Liver (tissue), 9 donors: ENCODE data around the gene RPH3AL. TPM values are rescaled to one million over a fixed set of nuclear protein-coding genes. Genes with fewer than 3 reads are reported as not detected.

ENCODE experiments used
- DNase-seq: peaks from one replicate; pipeline ENCODE4 v3.0.0-alpha.2; 2017; ENCODE audit warnings: low spot score
- H3K27ac ChIP-seq, 2 donors: one replicate each; pipeline ENCODE4 v1.7.0; 2013; ENCODE audit warnings: inconsistent platforms in 2 of 2, low read length in 2 of 2, control low read depth in 1 of 2, low read depth in 1 of 2, mild to moderate bottlenecking in 1 of 2
- H3K27me3 ChIP-seq, 4 donors: one replicate each; pipeline versions ENCODE4 v1.6.1 to v1.7.0; 2013; ENCODE audit warnings: low read length in 3 of 4, inconsistent platforms in 1 of 4, mild to moderate bottlenecking in 1 of 4, moderate library complexity in 1 of 4; ENCODE audit not compliant: control insufficient read depth in 4 of 4, insufficient read depth in 4 of 4
- H3K36me3 ChIP-seq, 4 donors: one replicate each; pipeline versions ENCODE4 v1.6.1 to v1.7.0; 2013; ENCODE audit warnings: low read length in 3 of 4, mild to moderate bottlenecking in 3 of 4, low read depth in 1 of 4, moderate library complexity in 1 of 4; ENCODE audit not compliant: control insufficient read depth in 4 of 4, insufficient read depth in 3 of 4
- H3K4me1 ChIP-seq, 4 donors: one replicate each; pipeline versions ENCODE4 v1.6.1 to v1.7.0; 2013; ENCODE audit warnings: low read length in 3 of 4, mild to moderate bottlenecking in 3 of 4, moderate library complexity in 1 of 4; ENCODE audit not compliant: control insufficient read depth in 4 of 4, insufficient read depth in 4 of 4
- H3K4me3 ChIP-seq, 3 donors: one replicate each; pipeline versions ENCODE4 v1.6.1 to v1.7.0; 2013; ENCODE audit warnings: low read length in 3 of 3, control low read depth in 1 of 3, low read depth in 1 of 3, mild to moderate bottlenecking in 1 of 3
- H3K9ac ChIP-seq, 2 donors: one replicate each; pipeline ENCODE4 v1.7.0; 2013; ENCODE audit warnings: low read length in 2 of 2, mild to moderate bottlenecking in 2 of 2, moderate library complexity in 2 of 2, control low read depth in 1 of 2, low read depth in 1 of 2
- H3K9me3 ChIP-seq, 4 donors: one replicate each; pipeline versions ENCODE4 v1.6.1 to v1.7.0; 2013; ENCODE audit warnings: low read length in 3 of 4; ENCODE audit not compliant: control insufficient read depth in 4 of 4
- FOXA1 ChIP-seq: IDR thresholded peaks from 2 replicates; pipeline ENCODE4 v1.6.1; 2016; ENCODE audit warnings: antibody characterized with exemption
- HNF4A ChIP-seq, 2 donors: conservative IDR thresholded peaks; 2 replicates each; pipeline ENCODE4 v1.6.1; 2016; ENCODE audit warnings: antibody characterized with exemption in 2 of 2, mild to moderate bottlenecking in 2 of 2
- JUND ChIP-seq, 2 donors: IDR thresholded peaks; 2 replicates each; pipeline ENCODE4 v1.6.1; 2016; ENCODE audit warnings: antibody characterized with exemption in 2 of 2
- NR2F2 ChIP-seq: IDR thresholded peaks from 2 replicates; pipeline ENCODE4 v1.6.1; 2016; ENCODE audit warnings: antibody characterized with exemption
- RAD21 ChIP-seq, 2 donors: IDR thresholded peaks; 2 replicates each; pipeline ENCODE4 v1.6.1; 2016; ENCODE audit warnings: antibody characterized with exemption in 2 of 2, mild to moderate bottlenecking in 2 of 2
- REST ChIP-seq: IDR thresholded peaks from 2 replicates; pipeline ENCODE4 v1.6.1; 2016; ENCODE audit warnings: antibody characterized with exemption, mild to moderate bottlenecking
- RXRA ChIP-seq, 2 donors: IDR thresholded peaks; 2 replicates each; pipeline ENCODE4 v1.6.1; 2017 to 2018; ENCODE audit warnings: antibody characterized with exemption in 2 of 2, mild to moderate bottlenecking in 1 of 2
- TAF1 ChIP-seq: conservative IDR thresholded peaks from 2 replicates; pipeline ENCODE4 v1.6.1; 2016; ENCODE audit warnings: antibody characterized with exemption, mild to moderate bottlenecking
- YY1 ChIP-seq: IDR thresholded peaks from 2 replicates; pipeline ENCODE4 v1.6.1; 2016; ENCODE audit warnings: antibody characterized with exemption, mild to moderate bottlenecking
- WGBS: extraction: QIAGEN DNeasy Blood & Tissue Kit; methylation state at CpG from one replicate; pipeline ENCODE4 v1.1.7; 2013; 5-methylcytosine and 5-hydroxymethylcytosine counted together
- polyA plus RNA-seq, 2 donors: library from polyadenylated mRNA; stranded (reverse) in 1 of 2; unstranded in 1 of 2; fragments of 200-250 nt in 1 of 2; fragments of >200 nt in 1 of 2; fragmentation: Nextera tagmentation in 1 of 2; extraction: Ambion mirVana in 1 of 2; gene quantifications; one replicate each; pipeline versions ENCODE4 v1.2.1 to v1.2.3, GENCODE V29; 2013 to 2015
- total RNA-seq, 2 donors: library from RNA; depleted of rRNA; stranded (reverse); fragments of >200 nt; gene quantifications; one replicate each; pipeline ENCODE4 v1.2.3, GENCODE V29; 2014
- TF ChIP-seq, protein P1 (sequence below): IDR thresholded peaks from 2 replicates; pipeline ENCODE4 v1.6.1; 2016; ENCODE audit warnings: antibody characterized with exemption
- TF ChIP-seq, protein P2 (sequence below): IDR thresholded peaks from 2 replicates; pipeline ENCODE4 v1.6.1; 2016; ENCODE audit warnings: antibody characterized with exemption
- TF ChIP-seq, protein P3 (sequence below): IDR thresholded peaks from 2 replicates; pipeline ENCODE4 v1.6.1; 2016; ENCODE audit warnings: antibody characterized with exemption
- donor health status: healthy.
- donor health status: healthy.
- donor health status: healthy.
- donor health status: healthy.
- donor health status: healthy.

RPH3AL gene
- total and polyA plus RNA-seq, 4 donors: 8.5 to 52.5 (median 13.9) TPM

GRCh38 chr17:301681-302299, 50.8 kb downstream of the RPH3AL start:
- Histone ChIP-seq H3K27me3 (no peaks in the 10 kb centered on the region), H3K9ac (no peak overlapping the region), H3K27ac (no peak overlapping the region), H3K4me1 (no peaks in the 10 kb centered on the region), H3K4me3 (no peak overlapping the region), H3K36me3 (peaks cover 0 to 19% (median 9%) of the 10 kb centered on the region in 4 donors), H3K9me3 (no peaks in the 10 kb centered on the region)
- 85% methylated on average over 27 of the region's 27 CpGs for WGBS
- TF ChIP-seq NR2F2: no peak
- TF ChIP-seq FOXA1: no peak
- TF ChIP-seq RAD21 (IDR thresholded peaks at IDR 0.05): no peak
- TF ChIP-seq YY1: no peak
- TF ChIP-seq REST: no peak
- TF ChIP-seq RXRA (IDR thresholded peaks at IDR 0.05): no peak
- TF ChIP-seq HNF4A (conservative IDR thresholded peaks at IDR 0.05): no peak
- TF ChIP-seq, protein P1, sequence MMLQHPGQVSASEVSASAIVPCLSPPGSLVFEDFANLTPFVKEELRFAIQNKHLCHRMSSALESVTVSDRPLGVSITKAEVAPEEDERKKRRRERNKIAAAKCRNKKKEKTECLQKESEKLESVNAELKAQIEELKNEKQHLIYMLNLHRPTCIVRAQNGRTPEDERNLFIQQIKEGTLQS: no peak
- TF ChIP-seq TAF1: no peak
- TF ChIP-seq, protein P2, sequence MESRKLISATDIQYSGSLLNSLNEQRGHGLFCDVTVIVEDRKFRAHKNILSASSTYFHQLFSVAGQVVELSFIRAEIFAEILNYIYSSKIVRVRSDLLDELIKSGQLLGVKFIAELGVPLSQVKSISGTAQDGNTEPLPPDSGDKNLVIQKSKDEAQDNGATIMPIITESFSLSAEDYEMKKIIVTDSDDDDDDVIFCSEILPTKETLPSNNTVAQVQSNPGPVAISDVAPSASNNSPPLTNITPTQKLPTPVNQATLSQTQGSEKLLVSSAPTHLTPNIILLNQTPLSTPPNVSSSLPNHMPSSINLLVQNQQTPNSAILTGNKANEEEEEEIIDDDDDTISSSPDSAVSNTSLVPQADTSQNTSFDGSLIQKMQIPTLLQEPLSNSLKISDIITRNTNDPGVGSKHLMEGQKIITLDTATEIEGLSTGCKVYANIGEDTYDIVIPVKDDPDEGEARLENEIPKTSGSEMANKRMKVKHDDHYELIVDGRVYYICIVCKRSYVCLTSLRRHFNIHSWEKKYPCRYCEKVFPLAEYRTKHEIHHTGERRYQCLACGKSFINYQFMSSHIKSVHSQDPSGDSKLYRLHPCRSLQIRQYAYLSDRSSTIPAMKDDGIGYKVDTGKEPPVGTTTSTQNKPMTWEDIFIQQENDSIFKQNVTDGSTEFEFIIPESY: no peak
- TF ChIP-seq JUND (IDR thresholded peaks at IDR 0.05): no peak
- TF ChIP-seq, protein P3, sequence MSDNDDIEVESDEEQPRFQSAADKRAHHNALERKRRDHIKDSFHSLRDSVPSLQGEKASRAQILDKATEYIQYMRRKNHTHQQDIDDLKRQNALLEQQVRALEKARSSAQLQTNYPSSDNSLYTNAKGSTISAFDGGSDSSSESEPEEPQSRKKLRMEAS: no peak
- no peak for DNase-seq

DNA sequence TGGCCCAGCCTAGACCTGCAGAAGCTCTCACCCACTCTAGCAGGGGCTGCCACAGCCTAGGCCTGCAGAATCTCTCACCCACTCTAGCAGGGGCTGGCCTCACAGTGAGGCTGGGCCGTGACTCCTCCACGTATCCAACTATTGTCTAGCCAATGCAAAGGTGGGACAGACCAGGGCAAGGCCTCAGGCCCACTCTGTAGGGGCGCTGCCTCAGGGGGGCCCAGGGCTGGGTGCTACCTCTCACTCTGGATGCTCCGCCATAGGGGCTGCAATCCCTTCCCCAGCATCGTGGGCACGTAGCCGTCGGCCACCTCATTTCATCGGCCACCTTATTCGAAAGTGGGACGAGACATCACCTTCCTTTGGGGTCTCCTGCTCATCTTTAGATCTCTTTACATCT, 51.7 kb downstream of the RPH3AL start:
- H3K36me3 ChIP-seq: peaks cover 0 to 17% (median 7%) of the 10 kb centered on the region in 4 donors
- no peaks in the 10 kb centered on the region for H3K9me3 ChIP-seq
- 97% methylated on average over 11 of the region's 11 CpGs for WGBS
- H3K4me1 ChIP-seq: no peaks in the 10 kb centered on the region
- H3K9ac ChIP-seq: no peak overlapping the region
- no peaks in the 10 kb centered on the region for H3K27me3 ChIP-seq
- no peak overlapping the region for H3K4me3 ChIP-seq
- TF ChIP-seq JUND (IDR thresholded peaks at IDR 0.05): no peak
- TF ChIP-seq TAF1: no peak
- no peak for TF ChIP-seq REST
- no peak for DNase-seq
- H3K27ac ChIP-seq: no peak overlapping the region
